ENCODE data around the gene DPH6. TPM values are rescaled to one million over a fixed set of nuclear protein-coding genes. Genes with fewer than 3 reads are reported as not detected.

The DPH6 gene
- total RNA-seq, 2 donors from 2014 or later, result 8.9 to 17.6 TPM

DNA sequence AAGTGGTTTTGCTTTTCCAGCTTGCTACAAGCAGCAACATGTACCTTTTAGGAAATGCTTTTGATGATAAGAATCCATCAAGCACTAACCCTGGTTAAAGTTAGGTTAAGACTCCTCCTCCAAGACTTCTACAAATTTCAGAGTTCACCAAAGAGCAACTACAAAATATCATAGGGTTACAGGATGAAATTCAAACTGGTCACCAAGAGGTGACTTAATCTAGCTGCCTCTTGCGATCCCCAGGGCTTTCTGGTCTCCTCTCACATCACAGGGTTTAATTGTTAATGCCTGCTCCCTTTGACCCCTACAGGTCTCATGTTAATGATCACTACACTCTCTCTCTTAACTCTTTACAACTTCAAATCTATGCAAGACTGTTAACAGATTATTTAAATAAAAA, 66.5 kb downstream of the DPH6 start:
- TF ChIP-seq, protein P1, sequence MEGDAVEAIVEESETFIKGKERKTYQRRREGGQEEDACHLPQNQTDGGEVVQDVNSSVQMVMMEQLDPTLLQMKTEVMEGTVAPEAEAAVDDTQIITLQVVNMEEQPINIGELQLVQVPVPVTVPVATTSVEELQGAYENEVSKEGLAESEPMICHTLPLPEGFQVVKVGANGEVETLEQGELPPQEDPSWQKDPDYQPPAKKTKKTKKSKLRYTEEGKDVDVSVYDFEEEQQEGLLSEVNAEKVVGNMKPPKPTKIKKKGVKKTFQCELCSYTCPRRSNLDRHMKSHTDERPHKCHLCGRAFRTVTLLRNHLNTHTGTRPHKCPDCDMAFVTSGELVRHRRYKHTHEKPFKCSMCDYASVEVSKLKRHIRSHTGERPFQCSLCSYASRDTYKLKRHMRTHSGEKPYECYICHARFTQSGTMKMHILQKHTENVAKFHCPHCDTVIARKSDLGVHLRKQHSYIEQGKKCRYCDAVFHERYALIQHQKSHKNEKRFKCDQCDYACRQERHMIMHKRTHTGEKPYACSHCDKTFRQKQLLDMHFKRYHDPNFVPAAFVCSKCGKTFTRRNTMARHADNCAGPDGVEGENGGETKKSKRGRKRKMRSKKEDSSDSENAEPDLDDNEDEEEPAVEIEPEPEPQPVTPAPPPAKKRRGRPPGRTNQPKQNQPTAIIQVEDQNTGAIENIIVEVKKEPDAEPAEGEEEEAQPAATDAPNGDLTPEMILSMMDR (IDR thresholded peaks at IDR 0.05), result no peak
- TF ChIP-seq POLR2AphosphoS5 (IDR thresholded peaks at IDR 0.05), result no peak
- TF ChIP-seq POLR2A (IDR thresholded peaks at IDR 0.05), result no peak
- Histone ChIP-seq H3K36me3 (no peaks in the 10 kb centered on the region), H3K4me1 (replicated peaks) (no peaks in the 10 kb centered on the region), H3K27me3 (replicated peaks; ENCODE audit: insufficient read depth) (no peaks in the 10 kb centered on the region), H3K9me3 (no peaks in the 10 kb centered on the region), H3K4me3 (no peak overlapping the region), H3K27ac (no peak overlapping the region)
- WGBS, result 52% methylated on average over 1 of the region's 1 CpG
- no peak for DNase-seq (ENCODE audit: low spot score)
- intact Hi-C loops (cut with DNase I), result no loop called here

GRCh38 chr15:35477312-35478262, 68.4 kb downstream of the DPH6 start:
- TF ChIP-seq POLR2A (IDR thresholded peaks at IDR 0.05), result no peak
- no peak for TF ChIP-seq POLR2AphosphoS5 (IDR thresholded peaks at IDR 0.05)
- TF ChIP-seq, protein P1 (IDR thresholded peaks at IDR 0.05), result no peak
- 83% methylated on average over 4 of the region's 4 CpGs for WGBS
- no peaks in the 10 kb centered on the region for H3K4me1 ChIP-seq (replicated peaks)
- DNase-seq (ENCODE audit: low spot score), result no peak
- no peaks in the 10 kb centered on the region for H3K27me3 ChIP-seq (replicated peaks; ENCODE audit: insufficient read depth)
- intact Hi-C loops (cut with DNase I), result no loop called here
- H3K4me3 ChIP-seq, result no peak overlapping the region
- no peaks in the 10 kb centered on the region for H3K36me3 ChIP-seq
- H3K9me3 ChIP-seq, result no peaks in the 10 kb centered on the region
- no peak overlapping the region for H3K27ac ChIP-seq

- DNase-seq (ENCODE audit: low spot score), result no peak
- H3K4me3 ChIP-seq, result no peak overlapping the region
- no peaks in the 10 kb centered on the region for H3K36me3 ChIP-seq
- no peak overlapping the region for H3K27ac ChIP-seq
- no peaks in the 10 kb centered on the region for H3K4me1 ChIP-seq (replicated peaks)
- TF ChIP-seq POLR2AphosphoS5 (IDR thresholded peaks at IDR 0.05) (no peak), POLR2A (IDR thresholded peaks at IDR 0.05) (no peak)
- TF ChIP-seq, protein P1 (IDR thresholded peaks at IDR 0.05), result no peak
- intact Hi-C loops (cut with DNase I), result no loop called here
- H3K9me3 ChIP-seq, result no peaks in the 10 kb centered on the region
- H3K27me3 ChIP-seq (replicated peaks; ENCODE audit: insufficient read depth), result no peaks in the 10 kb centered on the region
Measured at GRCh38 chr15:35471024-35471423, 74.9 kb downstream of the DPH6 start.

DNA sequence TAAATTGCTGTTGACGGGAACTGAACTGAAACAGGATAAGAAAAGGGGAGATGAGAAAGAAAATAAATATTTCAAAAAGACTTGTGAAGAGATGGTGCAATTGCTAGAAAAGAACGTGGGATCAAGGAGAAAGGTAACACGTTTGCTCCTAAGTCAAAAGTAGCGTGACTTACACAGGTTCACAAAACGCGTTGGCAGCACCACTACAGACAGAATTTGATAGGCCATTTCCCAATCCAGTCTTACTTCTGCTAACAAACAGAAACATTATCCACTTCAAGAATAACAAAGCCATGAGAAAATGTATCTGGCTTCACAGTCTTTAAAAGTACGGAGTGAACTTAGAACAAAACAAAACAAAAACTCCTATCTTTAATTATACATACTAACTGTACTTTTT, 75.5 kb downstream of the DPH6 start:
- Histone ChIP-seq H3K27ac (no peak overlapping the region), H3K9me3 (no peaks in the 10 kb centered on the region), H3K27me3 (replicated peaks; ENCODE audit: insufficient read depth) (no peaks in the 10 kb centered on the region), H3K36me3 (no peaks in the 10 kb centered on the region), H3K4me1 (replicated peaks) (no peaks in the 10 kb centered on the region), H3K4me3 (no peak overlapping the region)
- intact Hi-C loops (cut with DNase I), result no loop called here
- TF ChIP-seq, protein P1 (IDR thresholded peaks at IDR 0.05), result no peak
- TF ChIP-seq POLR2AphosphoS5 (IDR thresholded peaks at IDR 0.05) (no peak), POLR2A (IDR thresholded peaks at IDR 0.05) (no peak)
- no peak for DNase-seq (ENCODE audit: low spot score)
- WGBS, result 62% methylated on average over 7 of the region's 7 CpGs

DNA sequence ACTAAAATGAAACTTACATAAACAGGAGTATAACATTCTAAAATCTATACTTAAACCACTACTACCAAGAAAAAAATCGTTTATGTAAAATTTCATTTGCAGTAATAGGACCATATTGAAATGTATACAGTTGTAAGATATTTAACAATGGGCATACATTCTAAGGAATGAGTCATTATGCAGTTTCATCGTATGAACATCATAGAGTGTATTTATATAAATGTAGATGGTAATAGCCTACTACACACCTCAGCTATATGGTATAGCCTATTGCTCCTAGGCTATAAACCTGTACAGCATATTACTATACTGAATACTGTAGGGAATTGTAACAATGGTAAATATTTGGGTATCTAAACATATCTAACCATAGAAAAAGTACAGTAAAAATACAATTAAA, 79.5 kb downstream of the DPH6 start:
- no peak for DNase-seq (ENCODE audit: low spot score)
- Histone ChIP-seq H3K27ac (no peak overlapping the region), H3K4me3 (no peak overlapping the region), H3K27me3 (replicated peaks; ENCODE audit: insufficient read depth) (no peaks in the 10 kb centered on the region), H3K4me1 (replicated peaks) (no peaks in the 10 kb centered on the region), H3K36me3 (no peaks in the 10 kb centered on the region), H3K9me3 (no peaks in the 10 kb centered on the region)
- intact Hi-C loops (cut with DNase I), result no loop called here
- TF ChIP-seq POLR2AphosphoS5 (IDR thresholded peaks at IDR 0.05) (no peak), POLR2A (IDR thresholded peaks at IDR 0.05) (no peak)
- TF ChIP-seq, protein P1 (IDR thresholded peaks at IDR 0.05), result no peak
- 47% methylated on average over 2 of the region's 2 CpGs for WGBS
